ENCODE data around the gene SCAND1.

SCAND1 gene

DNA sequence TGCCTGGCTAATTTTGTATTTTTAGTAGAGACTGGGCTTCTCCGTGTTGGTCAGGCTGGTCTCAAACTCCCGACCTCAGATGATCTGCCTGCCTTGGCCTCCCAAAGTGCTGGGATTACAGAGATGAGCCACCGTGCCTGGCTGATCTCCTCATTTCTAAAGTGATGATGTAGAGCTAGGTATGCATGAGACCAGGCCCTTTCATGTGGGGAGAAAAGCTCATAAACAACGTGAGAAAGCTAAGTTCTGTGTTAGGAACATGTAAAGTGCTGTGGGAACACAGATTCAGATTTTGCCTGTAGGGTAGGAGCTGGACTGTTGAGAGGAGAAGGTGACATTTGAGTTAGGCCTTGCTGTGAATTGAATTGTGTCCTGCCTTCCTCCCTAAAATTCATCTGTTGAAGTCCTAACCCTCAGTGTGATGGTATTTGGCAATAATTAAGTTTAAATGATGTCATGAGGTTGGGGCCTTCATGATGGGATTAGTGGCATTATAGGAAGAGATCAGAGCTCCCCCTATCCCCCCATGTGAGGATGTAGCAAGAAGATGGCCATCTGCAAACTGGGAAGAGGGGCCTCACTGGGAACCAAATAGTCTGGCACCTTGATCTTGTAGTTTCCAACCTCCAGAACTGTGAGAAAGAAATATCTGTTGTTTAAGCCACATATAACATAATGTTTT, 49.2 kb downstream of the SCAND1 start:
- TF ChIP-seq ZNF274 (IDR thresholded peaks at IDR 0.05; ENCODE audit: low read depth, low read length), result no peak
- H3K4me3 ChIP-seq (ENCODE audit: low read length), result no peak overlapping the region

DNA sequence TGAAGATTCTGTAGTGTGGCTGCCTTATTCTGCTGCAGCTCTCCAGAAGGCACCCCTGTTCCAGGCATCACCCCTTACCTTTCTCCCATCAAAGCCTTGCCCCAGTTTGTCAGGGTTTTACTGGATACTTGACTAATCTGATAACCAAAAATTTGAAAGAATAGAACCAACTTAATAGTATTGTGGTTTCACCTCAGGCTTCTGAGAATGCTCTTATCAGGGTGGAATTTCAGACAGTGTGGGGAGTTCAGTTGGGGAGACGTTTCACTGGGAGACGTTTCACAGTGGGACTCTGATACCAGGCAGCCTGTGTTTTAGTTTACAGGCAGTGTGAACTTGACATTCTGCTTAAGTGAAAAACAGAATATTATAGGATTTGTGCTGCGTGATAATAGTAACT, 50.5 kb downstream of the SCAND1 start:
- no peak overlapping the region for H3K4me3 ChIP-seq (ENCODE audit: low read length)
- TF ChIP-seq ZNF274 (IDR thresholded peaks at IDR 0.05; ENCODE audit: low read depth, low read length), result no peak

All from GM08714 (cell line).